CD4-positive, alpha-beta T cell treated with Interleukin-17A for 1 hour (primary cell): ENCODE results near the gene TTLL9.

Experiments
- DNase-seq: peaks from one replicate; pipeline ENCODE4 v3.0.0-alpha.2; 2020

TTLL9 gene

DNA sequence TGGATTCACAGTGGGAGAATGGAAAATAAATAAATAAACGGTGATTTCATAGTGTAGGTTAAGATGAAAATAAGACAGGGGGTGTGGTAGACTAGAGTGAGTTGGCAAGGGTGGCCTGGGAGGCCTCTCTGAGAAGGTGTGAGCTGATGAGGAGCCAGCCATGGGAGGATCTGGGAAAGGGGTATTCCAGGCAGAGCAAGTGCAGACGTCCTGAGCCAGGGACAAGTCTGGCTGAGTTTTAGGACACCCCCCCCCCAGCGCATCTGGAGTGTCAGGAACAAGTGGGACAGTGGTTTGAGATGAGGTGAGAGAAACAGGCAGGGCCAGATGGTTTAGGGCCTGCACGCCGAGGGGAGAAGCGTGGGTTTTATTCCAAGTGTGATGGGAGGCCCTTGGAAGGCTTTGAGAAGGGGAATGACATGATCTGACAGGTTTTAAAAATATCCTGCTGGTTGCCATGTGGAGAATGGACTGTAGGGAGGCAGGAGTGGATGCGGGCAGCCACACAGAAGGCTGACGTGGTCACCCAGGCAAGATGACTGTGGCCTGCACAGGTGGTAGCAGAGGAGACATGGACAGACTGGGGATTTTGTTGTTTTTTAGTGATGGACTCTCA is 118.7 kb downstream of the TTLL9 start:
- no peak for DNase-seq

DNA sequence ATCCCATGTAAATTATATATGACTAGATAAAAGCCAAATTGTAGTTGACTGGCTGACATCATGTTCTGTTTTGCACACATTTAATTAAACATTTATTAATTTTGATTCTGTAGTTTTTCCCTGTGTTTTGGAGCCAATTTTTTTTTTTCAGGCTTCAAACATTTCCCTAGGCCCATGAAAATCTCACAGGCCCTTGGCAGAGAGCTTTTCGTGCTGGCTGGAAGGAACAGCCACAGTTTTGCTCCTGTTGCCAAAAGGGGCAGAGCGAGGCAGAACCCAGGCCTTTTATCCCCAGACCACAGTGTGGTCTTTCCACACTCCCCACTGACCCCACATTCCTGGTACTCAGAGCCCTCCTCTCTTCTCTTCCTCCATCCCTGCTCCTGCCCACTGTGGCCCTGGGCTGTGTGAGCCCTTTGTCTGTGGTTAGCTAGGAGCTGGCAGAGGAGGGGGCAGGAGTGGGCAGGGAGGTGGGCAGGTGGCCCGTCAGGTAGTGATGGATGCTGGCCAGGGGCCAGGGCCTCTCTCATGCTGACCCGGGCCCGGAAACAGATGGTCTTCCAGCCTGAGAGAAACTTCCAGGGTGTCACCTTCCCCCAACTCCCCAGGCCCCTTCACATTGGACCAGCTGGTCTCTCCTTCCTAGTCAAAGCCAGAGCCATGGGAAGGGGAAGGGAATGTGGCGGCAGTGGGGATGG is 120.4 kb downstream of the TTLL9 start:
- no peak for DNase-seq

DNA sequence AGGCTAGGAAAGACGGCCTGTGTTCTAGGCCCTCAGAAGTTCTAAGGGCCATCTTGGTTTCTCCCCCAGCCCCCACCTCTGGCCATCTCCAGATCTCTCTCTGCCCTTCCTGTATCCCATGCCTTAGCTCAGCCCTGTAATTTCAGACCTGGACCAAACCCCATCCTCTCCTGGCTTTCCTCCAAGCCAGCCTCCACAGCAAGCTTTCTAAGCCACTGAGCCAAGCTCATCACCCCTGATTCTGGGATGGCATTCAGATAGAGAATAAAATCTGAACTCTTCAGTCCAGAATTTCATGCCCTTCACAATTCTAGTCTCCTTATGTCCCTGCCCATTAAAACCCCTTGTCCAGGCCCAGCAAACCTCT is 120.9 kb downstream of the TTLL9 start:
- DNase-seq: no peak

DNA sequence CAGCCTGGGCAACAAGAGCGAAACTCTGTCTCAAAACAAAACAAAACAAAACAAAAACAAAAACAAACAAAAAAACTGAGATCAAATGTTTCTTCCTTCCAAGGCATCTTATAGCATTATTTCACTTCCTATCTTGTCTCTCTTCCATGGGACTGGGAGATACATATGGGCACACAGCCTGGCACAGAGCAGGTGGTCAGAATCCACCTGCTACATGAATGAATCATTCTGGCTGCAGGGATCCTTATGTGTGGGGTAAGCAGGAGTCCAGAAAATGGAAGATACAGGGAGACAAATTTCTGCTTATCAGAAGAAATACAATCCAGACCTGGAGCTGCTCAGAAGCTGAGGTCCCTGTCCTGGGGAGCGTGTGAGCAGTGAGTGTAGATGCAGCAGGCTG is 121.7 kb downstream of the TTLL9 start:
- DNase-seq: no peak
